OCI-LY7 (cell line): ENCODE measurements around the gene TBC1D19.

Experiments used
- EZH2phosphoT487 ChIP-seq: fragments of 200-600 bp; sonication (generic); IDR thresholded peaks from 2 replicates; pipeline ENCODE4 v1.6.1; 2018; ENCODE audit warnings: low read depth, borderline replicate concordance, mild to moderate bottlenecking, mixed run types, antibody characterized with exemption, low read length, moderate library complexity, mixed read lengths
- TF ChIP-seq, protein P1 (sequence below): fragments of 200-600 bp; sonication (generic); conservative IDR thresholded peaks from 2 replicates; pipeline ENCODE4 v1.5.1; 2014; ENCODE audit warnings: mild to moderate bottlenecking, antibody characterized with exemption, low read length, moderate library complexity, mixed read lengths

DNA sequence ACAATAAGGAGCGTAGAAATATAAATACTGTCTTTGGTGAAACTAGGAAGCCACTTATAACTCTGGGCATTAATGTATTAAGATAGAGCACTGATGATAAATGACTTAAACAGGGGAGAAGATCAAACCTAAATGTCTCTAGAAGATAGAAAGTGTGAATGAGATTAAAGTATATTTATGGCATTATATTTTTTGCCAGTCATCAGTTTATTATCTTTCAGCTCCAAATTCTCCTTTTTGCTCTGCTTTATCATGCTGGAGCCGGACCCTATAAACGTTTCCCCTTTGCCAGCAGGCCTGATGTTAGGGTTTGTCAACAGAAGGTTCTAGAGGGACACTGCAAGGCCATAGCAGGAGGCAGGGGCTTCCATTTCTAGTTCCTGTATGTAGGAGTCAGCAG is 76.4 kb downstream of the TBC1D19 start:
- TF ChIP-seq, protein P1, sequence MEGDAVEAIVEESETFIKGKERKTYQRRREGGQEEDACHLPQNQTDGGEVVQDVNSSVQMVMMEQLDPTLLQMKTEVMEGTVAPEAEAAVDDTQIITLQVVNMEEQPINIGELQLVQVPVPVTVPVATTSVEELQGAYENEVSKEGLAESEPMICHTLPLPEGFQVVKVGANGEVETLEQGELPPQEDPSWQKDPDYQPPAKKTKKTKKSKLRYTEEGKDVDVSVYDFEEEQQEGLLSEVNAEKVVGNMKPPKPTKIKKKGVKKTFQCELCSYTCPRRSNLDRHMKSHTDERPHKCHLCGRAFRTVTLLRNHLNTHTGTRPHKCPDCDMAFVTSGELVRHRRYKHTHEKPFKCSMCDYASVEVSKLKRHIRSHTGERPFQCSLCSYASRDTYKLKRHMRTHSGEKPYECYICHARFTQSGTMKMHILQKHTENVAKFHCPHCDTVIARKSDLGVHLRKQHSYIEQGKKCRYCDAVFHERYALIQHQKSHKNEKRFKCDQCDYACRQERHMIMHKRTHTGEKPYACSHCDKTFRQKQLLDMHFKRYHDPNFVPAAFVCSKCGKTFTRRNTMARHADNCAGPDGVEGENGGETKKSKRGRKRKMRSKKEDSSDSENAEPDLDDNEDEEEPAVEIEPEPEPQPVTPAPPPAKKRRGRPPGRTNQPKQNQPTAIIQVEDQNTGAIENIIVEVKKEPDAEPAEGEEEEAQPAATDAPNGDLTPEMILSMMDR, result no peak
- TF ChIP-seq EZH2phosphoT487, result no peak
